Sigmoid colon (tissue), 7 donors: Measurements from ENCODE around the gene PEX14. TPM values are rescaled to one million over a fixed set of nuclear protein-coding genes. Genes with fewer than 3 reads are reported as not detected.
A peak's percentile ranks its signal among the peaks of the same experiment; 100 is the strongest.

Experiments
- DNase-seq: peaks from one replicate; pipeline ENCODE4 v3.0.0-alpha.2; 2019
- H3K27ac ChIP-seq, 4 donors: fragments of 200-600 bp; sonication (generic); one replicate each; pipeline ENCODE4 v1.5.1; 2016 to 2019; ENCODE audit warnings: mild to moderate bottlenecking in 1 of 4
- H3K27me3 ChIP-seq, 3 donors: fragments of 200-600 bp; sonication (generic); one replicate each; pipeline ENCODE4 v1.5.1; 2019; ENCODE audit warnings: mild to moderate bottlenecking in 1 of 3
- H3K36me3 ChIP-seq, 4 donors: fragments of 200-600 bp; sonication (generic); one replicate each; pipeline ENCODE4 v1.5.1; 2016 to 2019
- H3K4me1 ChIP-seq, 4 donors: fragments of 200-600 bp; sonication (generic); one replicate each; pipeline ENCODE4 v1.5.1; 2017 to 2019
- H3K4me3 ChIP-seq, 4 donors: fragments of 200-600 bp; sonication (generic); one replicate each; pipeline ENCODE4 v1.5.1; 2017 to 2019; ENCODE audit warnings: mild to moderate bottlenecking in 2 of 4, moderate library complexity in 1 of 4
- H3K9me3 ChIP-seq, 4 donors: fragments of 200-600 bp in 3 of 4; sonication (generic) in 3 of 4; one replicate each; pipeline versions ENCODE4 v1.5.1 to v1.6.1; 2013 to 2019
- EP300 ChIP-seq, 4 donors: sonication (generic); formaldehyde crosslinking; IDR thresholded peaks; one replicate each; pipeline ENCODE4 v1.6.1; 2017; ENCODE audit warnings: antibody characterized with exemption in 4 of 4
- POLR2A ChIP-seq, 2 donors: fragments of 450-650 bp; IDR thresholded peaks; one replicate each; pipeline ENCODE4 v1.6.1; 2016; ENCODE audit warnings: antibody characterized with exemption in 2 of 2, mild to moderate bottlenecking in 2 of 2, moderate library complexity in 2 of 2
- POLR2AphosphoS5 ChIP-seq, 4 donors: sonication (generic); formaldehyde crosslinking; IDR thresholded peaks; one replicate each; pipeline ENCODE4 v1.6.1; 2017; ENCODE audit warnings: antibody characterized with exemption in 4 of 4
- WGBS, 2 donors: extraction: QIAGEN DNeasy Blood & Tissue Kit; methylation state at CpG; one replicate each; pipeline ENCODE4 v1.1.7; 2013; 5-methylcytosine and 5-hydroxymethylcytosine counted together
- intact Hi-C: fragments of 100-400 bp; cut with DNase I; formaldehyde crosslinking; loops from one replicate; pipeline ENCODE4 v1.15.1; 2023
- polyA plus RNA-seq, 3 donors: library from polyadenylated mRNA; stranded (reverse); fragments of 200-250 nt; gene quantifications; one replicate each; pipeline ENCODE4 v1.2.3, GENCODE V29; 2013
- total RNA-seq, 4 donors: library from RNA; depleted of rRNA; stranded (reverse); fragments of >200 nt; gene quantifications; one replicate each; pipeline ENCODE4 v1.1.0, GENCODE V29; 2016
- TF ChIP-seq, protein P1 (sequence below), 4 experiments: fragments of 450-650 bp in 3 of 4; fragments of 200-600 bp in 1 of 4; IDR thresholded peaks; one replicate each; pipeline ENCODE4 v1.5.1; 2016 to 2019; ENCODE audit warnings: antibody characterized with exemption in 4 of 4, mild to moderate bottlenecking in 3 of 4, moderate library complexity in 2 of 4
- donor health status: healthy with polysubstance abuse.
- donor health status: Bipolar disorder and iron deficiency.
- donor health status: healthy.

PEX14 gene
- total and polyA plus RNA-seq, 7 donors = 8.3 to 23.3 (median 14.4) TPM

DNA sequence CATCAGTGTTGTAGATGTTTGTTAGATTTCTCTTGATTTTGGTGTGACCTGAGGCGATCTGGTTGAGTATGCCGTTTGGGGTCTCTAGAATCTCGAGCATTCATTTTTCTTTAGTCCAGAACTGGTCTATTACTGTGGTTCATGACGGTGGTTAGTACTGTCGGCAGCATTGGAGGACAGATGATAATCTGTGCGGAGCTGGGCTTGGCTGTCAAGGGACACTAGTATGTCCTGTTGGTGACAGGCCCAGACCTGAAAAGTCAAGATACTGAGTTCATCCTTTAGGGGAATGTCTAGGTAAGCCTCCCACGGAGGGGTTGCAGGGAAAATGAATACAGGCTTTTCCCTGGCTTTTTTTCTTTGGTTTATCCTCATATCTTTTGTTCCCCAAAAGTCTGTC lies 59.8 kb downstream of the PEX14 start:
- peaks cover 0 to 12% (median 2%) of the 10 kb centered on the region in 4 donors for H3K36me3 ChIP-seq
- WGBS, 2 donors = 96% methylated on average over 7 of the region's 7 CpGs
- DNase-seq = no peak
- H3K27ac ChIP-seq = no peak overlapping the region
- H3K4me1 ChIP-seq = peaks cover 0 to 45% (median 33%) of the 10 kb centered on the region in 4 donors
- intact Hi-C loops = no loop called here
- H3K9me3 ChIP-seq = no peaks in the 10 kb centered on the region
- no peaks in the 10 kb centered on the region for H3K27me3 ChIP-seq
- TF ChIP-seq POLR2AphosphoS5 (IDR thresholded peaks at IDR 0.05) (no peak), POLR2A (IDR thresholded peaks at IDR 0.05) (no peak), EP300 (IDR thresholded peaks at IDR 0.05) (no peak)
- TF ChIP-seq, protein P1, sequence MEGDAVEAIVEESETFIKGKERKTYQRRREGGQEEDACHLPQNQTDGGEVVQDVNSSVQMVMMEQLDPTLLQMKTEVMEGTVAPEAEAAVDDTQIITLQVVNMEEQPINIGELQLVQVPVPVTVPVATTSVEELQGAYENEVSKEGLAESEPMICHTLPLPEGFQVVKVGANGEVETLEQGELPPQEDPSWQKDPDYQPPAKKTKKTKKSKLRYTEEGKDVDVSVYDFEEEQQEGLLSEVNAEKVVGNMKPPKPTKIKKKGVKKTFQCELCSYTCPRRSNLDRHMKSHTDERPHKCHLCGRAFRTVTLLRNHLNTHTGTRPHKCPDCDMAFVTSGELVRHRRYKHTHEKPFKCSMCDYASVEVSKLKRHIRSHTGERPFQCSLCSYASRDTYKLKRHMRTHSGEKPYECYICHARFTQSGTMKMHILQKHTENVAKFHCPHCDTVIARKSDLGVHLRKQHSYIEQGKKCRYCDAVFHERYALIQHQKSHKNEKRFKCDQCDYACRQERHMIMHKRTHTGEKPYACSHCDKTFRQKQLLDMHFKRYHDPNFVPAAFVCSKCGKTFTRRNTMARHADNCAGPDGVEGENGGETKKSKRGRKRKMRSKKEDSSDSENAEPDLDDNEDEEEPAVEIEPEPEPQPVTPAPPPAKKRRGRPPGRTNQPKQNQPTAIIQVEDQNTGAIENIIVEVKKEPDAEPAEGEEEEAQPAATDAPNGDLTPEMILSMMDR (IDR thresholded peaks at IDR 0.05) = no peak
- H3K4me3 ChIP-seq = no peak overlapping the region

DNA sequence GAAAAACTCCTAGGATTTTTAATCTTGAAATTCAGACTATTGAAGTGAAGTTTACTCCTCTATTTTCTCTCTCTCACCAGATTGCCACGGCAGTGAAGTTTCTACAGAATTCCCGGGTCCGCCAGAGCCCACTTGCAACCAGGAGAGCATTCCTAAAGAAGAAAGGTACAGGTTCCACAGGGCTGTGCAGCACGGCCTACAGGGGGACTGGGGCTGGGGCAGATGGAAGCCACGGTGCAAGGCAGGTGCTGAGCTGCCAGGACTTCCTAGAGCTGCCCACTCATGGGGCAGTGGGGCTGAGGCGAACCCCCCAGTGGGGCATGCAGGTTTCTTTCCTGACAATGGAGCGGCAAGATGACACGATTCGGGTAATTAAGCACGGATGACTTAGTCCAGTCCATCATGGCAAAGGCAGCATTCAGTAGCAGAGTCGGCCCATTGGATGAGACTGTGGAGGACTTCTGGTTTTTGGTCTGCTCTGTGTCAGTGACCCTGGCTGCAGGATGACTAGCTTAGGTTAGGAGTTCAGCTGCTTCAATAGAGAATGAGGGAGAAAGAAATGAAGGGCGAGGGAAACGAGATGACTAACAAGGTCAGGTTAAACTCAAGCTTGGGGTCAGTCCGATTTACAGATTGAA lies 61.5 kb downstream of the PEX14 start:
- no peak for DNase-seq
- Histone ChIP-seq H3K9me3 (no peaks in the 10 kb centered on the region), H3K4me3 (no peak overlapping the region), H3K27ac (no peak overlapping the region), H3K36me3 (peaks cover 0 to 12% (median 2%) of the 10 kb centered on the region in 4 donors), H3K4me1 (peaks cover 0 to 45% (median 32%) of the 10 kb centered on the region in 4 donors), H3K27me3 (no peaks in the 10 kb centered on the region)
- TF ChIP-seq POLR2A (IDR thresholded peaks at IDR 0.05) = no peak
- TF ChIP-seq EP300 (IDR thresholded peaks at IDR 0.05) = no peak
- TF ChIP-seq POLR2AphosphoS5 (IDR thresholded peaks at IDR 0.05) = no peak
- TF ChIP-seq, protein P1 (IDR thresholded peaks at IDR 0.05) = no peak
- intact Hi-C loops = no loop called here
- WGBS, 2 donors = 94% methylated on average over 14 of the region's 14 CpGs

DNA sequence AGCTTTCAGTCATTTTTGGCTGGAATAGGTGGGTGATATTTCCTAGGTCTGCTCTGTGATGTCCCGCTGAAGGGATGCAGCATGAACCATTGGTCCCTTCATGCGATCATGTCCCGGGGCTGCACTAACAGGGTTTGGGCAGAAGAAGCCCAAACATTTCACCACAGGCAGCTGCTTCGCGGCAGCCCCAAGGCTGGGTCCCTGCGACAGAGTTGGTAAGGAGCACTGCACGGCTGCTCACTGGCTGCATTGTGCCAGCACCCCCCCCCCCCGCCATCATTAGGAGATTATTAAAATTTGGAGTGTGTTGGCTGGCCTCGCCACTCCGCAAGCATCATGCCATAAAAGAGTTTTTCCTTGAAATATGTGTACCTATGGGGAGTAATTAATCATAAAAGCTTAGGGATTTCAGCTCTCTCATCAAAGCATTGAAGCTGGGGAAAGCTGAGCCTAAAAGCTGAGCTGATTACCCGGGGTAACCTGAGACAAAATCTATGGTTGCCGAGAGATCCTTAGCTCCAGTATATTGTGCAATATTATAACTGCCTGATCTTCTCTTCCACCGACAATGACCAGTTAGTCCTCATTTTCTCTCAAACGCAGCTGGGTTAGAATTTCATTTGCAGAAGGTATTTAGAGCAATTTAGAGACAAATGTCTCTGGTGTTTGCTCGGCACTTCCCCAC lies 62.5 kb downstream of the PEX14 start:
- Histone ChIP-seq H3K4me1 (peaks cover 0 to 38% (median 24%) of the 10 kb centered on the region in 4 donors), H3K4me3 (no peak overlapping the region), H3K27me3 (no peaks in the 10 kb centered on the region), H3K36me3 (peaks cover 0 to 12% (median 2%) of the 10 kb centered on the region in 4 donors), H3K27ac (no peak overlapping the region), H3K9me3 (no peaks in the 10 kb centered on the region)
- WGBS, 2 donors = 87 to 94% methylated on average over 15 of the region's 15 CpGs
- no peak for DNase-seq
- intact Hi-C loops = no loop called here
- TF ChIP-seq POLR2A (IDR thresholded peaks at IDR 0.05) (no peak), EP300 (IDR thresholded peaks at IDR 0.05) (no peak), POLR2AphosphoS5 (IDR thresholded peaks at IDR 0.05) (no peak)
- TF ChIP-seq, protein P1 (IDR thresholded peaks at IDR 0.05) = no peak

DNA sequence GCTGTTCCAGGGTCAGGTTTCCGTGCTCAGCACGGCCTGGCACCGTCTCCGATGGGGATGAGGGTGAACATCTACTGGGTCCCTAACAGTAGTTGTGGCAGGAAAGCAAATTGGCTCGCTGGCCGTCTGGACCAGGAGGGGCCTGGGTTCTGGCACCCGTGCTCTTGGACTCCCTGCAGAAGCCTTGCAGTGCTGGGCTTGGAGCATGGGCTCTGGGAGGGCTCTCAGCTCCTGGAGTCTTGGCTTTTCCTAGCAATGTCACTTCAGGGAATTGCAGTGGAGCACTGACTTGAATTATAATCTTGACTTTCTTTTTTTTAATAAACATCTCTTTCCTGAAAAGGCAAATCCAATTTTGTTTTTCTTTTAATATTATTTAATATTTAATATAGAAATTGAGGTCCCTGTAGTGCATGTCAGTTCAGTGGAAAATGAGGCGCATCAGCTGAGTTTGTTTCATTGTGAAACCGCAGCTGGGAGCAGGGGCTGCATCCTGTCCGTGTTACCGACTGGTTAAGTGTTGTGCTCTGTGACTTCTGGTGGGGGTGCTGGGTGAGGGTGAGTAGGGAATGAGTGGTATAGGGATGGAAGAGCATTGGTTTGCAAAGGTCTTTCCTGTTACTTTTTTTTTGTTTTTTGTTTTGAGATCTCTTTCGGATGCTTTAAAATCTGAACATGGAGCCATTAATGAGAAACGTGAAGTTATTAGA lies 64.1 kb downstream of the PEX14 start:
- H3K36me3 ChIP-seq = peaks cover 0 to 12% (median 2%) of the 10 kb centered on the region in 4 donors
- WGBS, 2 donors = 83 to 91% methylated on average over 13 of the region's 13 CpGs
- no peak for DNase-seq
- H3K27ac ChIP-seq = peak overlapping the region in 3 of 4 donors; percentile 50 to 77 (median 66)
- intact Hi-C loops = no loop called here
- peaks cover 0 to 31% (median 24%) of the 10 kb centered on the region in 4 donors for H3K4me1 ChIP-seq
- no peaks in the 10 kb centered on the region for H3K27me3 ChIP-seq
- H3K9me3 ChIP-seq = no peaks in the 10 kb centered on the region
- TF ChIP-seq POLR2A (IDR thresholded peaks at IDR 0.05) = no peak
- TF ChIP-seq POLR2AphosphoS5 (IDR thresholded peaks at IDR 0.05) = no peak
- TF ChIP-seq, protein P1 (IDR thresholded peaks at IDR 0.05) = no peak
- TF ChIP-seq EP300 (IDR thresholded peaks at IDR 0.05) = no peak
- no peak overlapping the region for H3K4me3 ChIP-seq
